ENCODE measurements around the gene CYP19A1.

CYP19A1 gene

DNA sequence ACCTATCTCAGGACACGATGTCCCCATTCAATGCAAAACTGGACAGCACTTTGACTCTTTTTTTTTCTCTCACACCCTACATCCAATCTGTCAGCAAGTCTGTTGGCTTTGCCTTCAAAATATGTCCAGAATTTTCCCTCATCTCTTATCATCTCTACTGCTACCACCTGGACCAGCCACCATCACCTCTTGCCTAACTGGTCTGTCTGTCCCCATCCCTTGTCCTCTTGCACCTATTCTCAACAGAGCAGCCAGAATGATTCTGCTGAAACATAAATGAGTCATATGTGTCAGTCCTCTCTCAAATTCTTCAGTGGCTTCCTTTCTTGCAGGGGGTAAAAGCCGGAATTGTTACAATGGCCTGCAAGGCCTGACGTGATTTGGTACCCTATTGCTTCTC is 105.8 kb downstream of the CYP19A1 start:
- Histone ChIP-seq H3K27me3 (ENCODE audit: insufficient read depth, poor library complexity, severe bottlenecking) (peaks cover 24% of the 10 kb centered on the region), H3K27ac (replicated peaks) (no peak overlapping the region), H3K4me3 (replicated peaks; ENCODE audit: insufficient read depth, low read length) (no peak overlapping the region)
- no peak for TF ChIP-seq SPI1 (IDR thresholded peaks at IDR 0.05; ENCODE audit: borderline replicate concordance, low read depth)
- TF ChIP-seq, protein P1, sequence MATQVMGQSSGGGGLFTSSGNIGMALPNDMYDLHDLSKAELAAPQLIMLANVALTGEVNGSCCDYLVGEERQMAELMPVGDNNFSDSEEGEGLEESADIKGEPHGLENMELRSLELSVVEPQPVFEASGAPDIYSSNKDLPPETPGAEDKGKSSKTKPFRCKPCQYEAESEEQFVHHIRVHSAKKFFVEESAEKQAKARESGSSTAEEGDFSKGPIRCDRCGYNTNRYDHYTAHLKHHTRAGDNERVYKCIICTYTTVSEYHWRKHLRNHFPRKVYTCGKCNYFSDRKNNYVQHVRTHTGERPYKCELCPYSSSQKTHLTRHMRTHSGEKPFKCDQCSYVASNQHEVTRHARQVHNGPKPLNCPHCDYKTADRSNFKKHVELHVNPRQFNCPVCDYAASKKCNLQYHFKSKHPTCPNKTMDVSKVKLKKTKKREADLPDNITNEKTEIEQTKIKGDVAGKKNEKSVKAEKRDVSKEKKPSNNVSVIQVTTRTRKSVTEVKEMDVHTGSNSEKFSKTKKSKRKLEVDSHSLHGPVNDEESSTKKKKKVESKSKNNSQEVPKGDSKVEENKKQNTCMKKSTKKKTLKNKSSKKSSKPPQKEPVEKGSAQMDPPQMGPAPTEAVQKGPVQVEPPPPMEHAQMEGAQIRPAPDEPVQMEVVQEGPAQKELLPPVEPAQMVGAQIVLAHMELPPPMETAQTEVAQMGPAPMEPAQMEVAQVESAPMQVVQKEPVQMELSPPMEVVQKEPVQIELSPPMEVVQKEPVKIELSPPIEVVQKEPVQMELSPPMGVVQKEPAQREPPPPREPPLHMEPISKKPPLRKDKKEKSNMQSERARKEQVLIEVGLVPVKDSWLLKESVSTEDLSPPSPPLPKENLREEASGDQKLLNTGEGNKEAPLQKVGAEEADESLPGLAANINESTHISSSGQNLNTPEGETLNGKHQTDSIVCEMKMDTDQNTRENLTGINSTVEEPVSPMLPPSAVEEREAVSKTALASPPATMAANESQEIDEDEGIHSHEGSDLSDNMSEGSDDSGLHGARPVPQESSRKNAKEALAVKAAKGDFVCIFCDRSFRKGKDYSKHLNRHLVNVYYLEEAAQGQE (IDR thresholded peaks at IDR 0.05; ENCODE audit: insufficient replicate concordance, low read depth): no peak
- no peak for TF ChIP-seq POLR2AphosphoS5 (IDR thresholded peaks at IDR 0.05; ENCODE audit: low read depth)
- no peak for TF ChIP-seq GABPA (IDR thresholded peaks at IDR 0.05; ENCODE audit: low read depth)
- TF ChIP-seq, protein P2, sequence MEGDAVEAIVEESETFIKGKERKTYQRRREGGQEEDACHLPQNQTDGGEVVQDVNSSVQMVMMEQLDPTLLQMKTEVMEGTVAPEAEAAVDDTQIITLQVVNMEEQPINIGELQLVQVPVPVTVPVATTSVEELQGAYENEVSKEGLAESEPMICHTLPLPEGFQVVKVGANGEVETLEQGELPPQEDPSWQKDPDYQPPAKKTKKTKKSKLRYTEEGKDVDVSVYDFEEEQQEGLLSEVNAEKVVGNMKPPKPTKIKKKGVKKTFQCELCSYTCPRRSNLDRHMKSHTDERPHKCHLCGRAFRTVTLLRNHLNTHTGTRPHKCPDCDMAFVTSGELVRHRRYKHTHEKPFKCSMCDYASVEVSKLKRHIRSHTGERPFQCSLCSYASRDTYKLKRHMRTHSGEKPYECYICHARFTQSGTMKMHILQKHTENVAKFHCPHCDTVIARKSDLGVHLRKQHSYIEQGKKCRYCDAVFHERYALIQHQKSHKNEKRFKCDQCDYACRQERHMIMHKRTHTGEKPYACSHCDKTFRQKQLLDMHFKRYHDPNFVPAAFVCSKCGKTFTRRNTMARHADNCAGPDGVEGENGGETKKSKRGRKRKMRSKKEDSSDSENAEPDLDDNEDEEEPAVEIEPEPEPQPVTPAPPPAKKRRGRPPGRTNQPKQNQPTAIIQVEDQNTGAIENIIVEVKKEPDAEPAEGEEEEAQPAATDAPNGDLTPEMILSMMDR (IDR thresholded peaks at IDR 0.05; ENCODE audit: insufficient read depth, low read length): no peak
- no peak for DNase-seq (ENCODE audit: low read depth in 1 of 2, low spot score in 1 of 2)

DNA sequence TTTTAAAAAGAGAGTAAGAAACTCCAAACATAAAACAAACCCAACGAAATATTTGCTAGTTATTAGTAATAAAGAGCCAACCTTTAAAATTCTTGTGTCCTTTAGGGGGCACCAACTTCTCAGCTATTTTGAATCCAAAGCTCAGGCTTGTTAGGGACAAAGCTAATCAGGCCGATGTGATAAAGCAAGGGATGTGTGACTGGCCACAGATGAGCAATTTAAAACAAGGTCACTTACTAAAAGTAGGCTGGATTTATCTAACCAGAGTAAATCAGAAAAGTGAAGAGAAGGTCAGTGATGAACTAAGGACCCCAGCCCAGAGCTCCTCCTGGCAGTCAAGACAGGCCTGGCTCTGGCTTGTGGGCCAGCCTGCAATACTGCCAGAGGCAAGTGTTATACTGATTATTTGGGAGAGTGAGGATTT is 108.5 kb downstream of the CYP19A1 start:
- no peak for TF ChIP-seq SPI1 (IDR thresholded peaks at IDR 0.05; ENCODE audit: borderline replicate concordance, low read depth)
- TF ChIP-seq, protein P2 (IDR thresholded peaks at IDR 0.05; ENCODE audit: insufficient read depth, low read length): no peak
- TF ChIP-seq POLR2AphosphoS5 (IDR thresholded peaks at IDR 0.05; ENCODE audit: low read depth): no peak
- TF ChIP-seq, protein P1 (IDR thresholded peaks at IDR 0.05; ENCODE audit: insufficient replicate concordance, low read depth): no peak
- no peak for TF ChIP-seq GABPA (IDR thresholded peaks at IDR 0.05; ENCODE audit: low read depth)
- no peak overlapping the region for H3K4me3 ChIP-seq (replicated peaks; ENCODE audit: insufficient read depth, low read length)
- DNase-seq (ENCODE audit: low read depth in 1 of 2, low spot score in 1 of 2): no peak
- no peak overlapping the region for H3K27ac ChIP-seq (replicated peaks)
- peaks cover 4% of the 10 kb centered on the region for H3K27me3 ChIP-seq (ENCODE audit: insufficient read depth, poor library complexity, severe bottlenecking)

DNA sequence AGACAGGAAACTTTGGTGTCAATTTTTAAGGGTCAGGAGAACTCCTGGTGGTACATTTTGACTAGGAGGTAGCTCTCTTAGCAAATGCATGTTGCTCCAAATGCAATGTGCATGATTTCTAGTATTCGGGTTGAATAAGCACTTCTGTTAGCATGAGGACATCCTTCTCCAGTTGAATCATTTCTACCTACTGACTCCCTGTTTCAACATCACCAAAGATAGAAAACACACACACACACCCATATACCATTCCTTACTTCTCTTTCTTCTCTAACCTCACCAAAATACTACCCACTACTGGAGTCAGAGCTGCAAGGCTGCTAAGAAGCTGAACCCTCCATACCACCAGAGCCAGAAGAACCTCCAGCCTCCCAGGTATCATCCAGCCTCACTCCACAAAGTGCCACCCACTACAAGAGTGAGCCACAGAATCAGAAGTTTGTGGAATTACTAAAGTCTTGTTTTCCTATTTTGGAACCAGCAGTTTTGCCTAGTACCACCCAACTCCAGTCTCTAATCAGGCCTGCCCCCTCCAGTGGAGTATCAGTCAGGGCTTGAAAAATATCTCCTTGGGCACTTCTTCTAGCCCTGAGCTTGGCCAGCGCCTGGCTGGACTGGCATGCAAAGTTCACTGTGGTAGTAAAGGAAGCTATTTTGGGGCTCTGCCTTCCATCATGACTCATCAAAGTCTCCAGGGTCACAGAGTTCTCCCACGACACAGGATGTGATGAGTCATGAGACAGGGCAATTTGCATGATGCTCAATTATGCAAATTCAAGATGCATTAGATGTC is 110.3 kb downstream of the CYP19A1 start:
- Histone ChIP-seq H3K27ac (replicated peaks) (peak overlapping the region; percentile 49), H3K4me3 (replicated peaks; ENCODE audit: insufficient read depth, low read length) (no peak overlapping the region), H3K27me3 (ENCODE audit: insufficient read depth, poor library complexity, severe bottlenecking) (no peaks in the 10 kb centered on the region)
- peak; percentile 52 to 77 for DNase-seq (ENCODE audit: low read depth in 1 of 2, low spot score in 1 of 2)
- TF ChIP-seq POLR2AphosphoS5 (IDR thresholded peaks at IDR 0.05; ENCODE audit: low read depth) (no peak), GABPA (IDR thresholded peaks at IDR 0.05; ENCODE audit: low read depth) (no peak), SPI1 (IDR thresholded peaks at IDR 0.05; ENCODE audit: borderline replicate concordance, low read depth) (no peak)
- TF ChIP-seq, protein P1 (IDR thresholded peaks at IDR 0.05; ENCODE audit: insufficient replicate concordance, low read depth): no peak
- TF ChIP-seq, protein P2 (IDR thresholded peaks at IDR 0.05; ENCODE audit: insufficient read depth, low read length): no peak

Measured in HL-60 (cell line).